GM19351 (cell line): ENCODE data around the gene RAB9B.

Experiments used
- ATAC-seq: cut with Tn5 transposase; IDR thresholded peaks from one replicate; pipeline ENCODE4 v1.9.1; 2021; ENCODE audit warnings: mild to moderate bottlenecking, moderate library complexity; ENCODE audit not compliant: unreplicated experiment

RAB9B gene

DNA sequence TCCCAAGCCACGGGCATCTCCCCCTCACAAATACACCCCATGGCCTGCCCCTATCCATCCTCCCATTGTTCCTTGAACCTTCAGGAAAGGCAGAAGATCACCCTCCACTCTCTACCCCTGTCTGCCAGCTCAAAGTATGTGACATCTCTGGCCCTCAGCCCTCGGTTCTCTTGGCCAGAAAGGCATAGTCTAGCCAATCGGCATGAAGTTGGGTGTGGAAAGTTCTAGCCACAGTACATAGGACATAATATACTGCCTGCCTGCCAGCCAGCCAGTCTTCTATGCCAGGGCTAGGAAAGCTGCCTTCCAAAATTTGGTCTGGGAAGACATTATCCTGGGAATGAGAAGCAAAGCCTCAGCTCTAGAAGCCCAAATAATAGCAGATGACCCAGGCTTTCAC is 58.6 kb downstream of the RAB9B start:
- no peak for ATAC-seq
